ENCODE measurements around the gene CASKIN1. TPM values are rescaled to one million over a fixed set of nuclear protein-coding genes. Genes with fewer than 3 reads are reported as not detected.

CASKIN1 gene
- polyA plus RNA-seq, 1 donor (not counting 4 experiments of a cell fraction or from before 2014, with no cell fraction given) = 0.04 TPM

- FAIRE-seq (no peak), DNase-seq (ENCODE audit: low read depth, low spot score) (no peak)
- dilution Hi-C loops (cut with MboI; ENCODE audit: extremely low pct_ligation_motif_present, low sequenced_read_pairs) = no loop called here
- H3K9ac ChIP-seq (ENCODE audit: control insufficient read depth, extremely low read depth, insufficient read depth, low read length) = peak overlapping the region; percentile 20
- H3K36me3 ChIP-seq (ENCODE audit: control insufficient read depth in 2 of 2, extremely low read depth in 1 of 2, insufficient read depth in 2 of 2, low read length in 2 of 2) = peaks cover 6 to 7% of the 10 kb centered on the region in 2 experiments
- peaks cover 38% of the 10 kb centered on the region for H4K20me1 ChIP-seq (ENCODE audit: control insufficient read depth, extremely low read depth, insufficient read depth, low read length)
- H2AFZ ChIP-seq (ENCODE audit: control insufficient read depth, low read length) = no peak overlapping the region
- peak overlapping the region; percentile 32 for H3K4me2 ChIP-seq (ENCODE audit: control insufficient read depth, extremely low read depth, insufficient read depth, low read depth, low read length)
- H3K27ac ChIP-seq (ENCODE audit: control insufficient read depth, insufficient read depth, low read length) = peak overlapping the region; percentile 19
- peaks cover 6% of the 10 kb centered on the region for H3K9me1 ChIP-seq (ENCODE audit: control insufficient read depth, extremely low read depth, insufficient read depth, low read length)
- TF ChIP-seq EZH2 (IDR thresholded peaks at IDR 0.05; ENCODE audit: low read length) (no peak), CTCF (optimal IDR thresholded peaks at IDR 0.05 in 1 of 3, IDR thresholded peaks at IDR 0.05 in 1 of 3, conservative IDR thresholded peaks at IDR 0.05 in 1 of 3; ENCODE audit: extremely low read depth in 1 of 3, insufficient read depth in 2 of 3, low read length in 3 of 3) (no peak)
- peaks cover 65% of the 10 kb centered on the region for H3K4me1 ChIP-seq (ENCODE audit: control insufficient read depth, extremely low read depth, insufficient read depth, low read length)
- no peaks in the 10 kb centered on the region for H3K9me3 ChIP-seq (ENCODE audit: control insufficient read depth, low read depth, low read length)
- no peak overlapping the region for H3K4me3 ChIP-seq (ENCODE audit: control insufficient read depth in 2 of 3, extremely low read depth in 1 of 3, insufficient read depth in 2 of 3, low read depth in 1 of 3, low read length in 3 of 3)
- H3K79me2 ChIP-seq (ENCODE audit: control insufficient read depth, insufficient read depth, low read length) = peaks cover 69% of the 10 kb centered on the region
- no peaks in the 10 kb centered on the region for H3K27me3 ChIP-seq (ENCODE audit: control insufficient read depth, extremely low read depth, insufficient read depth, low read length)
These were observed 37.1 kb downstream of the CASKIN1 start for GRCh38 chr16:2159175-2159838.

- Histone ChIP-seq H4K20me1 (ENCODE audit: control insufficient read depth, extremely low read depth, insufficient read depth, low read length) (peaks cover 36% of the 10 kb centered on the region), H3K4me1 (ENCODE audit: control insufficient read depth, extremely low read depth, insufficient read depth, low read length) (peaks cover 58% of the 10 kb centered on the region)
These were observed 38.2 kb downstream of the CASKIN1 start for GRCh38 chr16:2158262-2158638.

More at GRCh38 chr16:2158262-2158638, 38.2 kb downstream of the CASKIN1 start:
- no peak for FAIRE-seq
- H2AFZ ChIP-seq (ENCODE audit: control insufficient read depth, low read length) = no peak overlapping the region
- H3K4me3 ChIP-seq (ENCODE audit: control insufficient read depth in 2 of 3, extremely low read depth in 1 of 3, insufficient read depth in 2 of 3, low read depth in 1 of 3, low read length in 3 of 3) = no peak overlapping the region
- H3K27ac ChIP-seq (ENCODE audit: control insufficient read depth, insufficient read depth, low read length) = no peak overlapping the region
- no peak overlapping the region for H3K4me2 ChIP-seq (ENCODE audit: control insufficient read depth, extremely low read depth, insufficient read depth, low read depth, low read length)
- DNase-seq (ENCODE audit: low read depth, low spot score) = no peak
- H3K27me3 ChIP-seq (ENCODE audit: control insufficient read depth, extremely low read depth, insufficient read depth, low read length) = no peaks in the 10 kb centered on the region
- peaks cover 13 to 17% of the 10 kb centered on the region in 2 experiments for H3K36me3 ChIP-seq (ENCODE audit: control insufficient read depth in 2 of 2, extremely low read depth in 1 of 2, insufficient read depth in 2 of 2, low read length in 2 of 2)
- peaks cover 6% of the 10 kb centered on the region for H3K9me1 ChIP-seq (ENCODE audit: control insufficient read depth, extremely low read depth, insufficient read depth, low read length)
- dilution Hi-C loops (cut with MboI; ENCODE audit: extremely low pct_ligation_motif_present, low sequenced_read_pairs) = no loop called here
- H3K9ac ChIP-seq (ENCODE audit: control insufficient read depth, extremely low read depth, insufficient read depth, low read length) = no peak overlapping the region
- H3K79me2 ChIP-seq (ENCODE audit: control insufficient read depth, insufficient read depth, low read length) = peaks cover 71% of the 10 kb centered on the region
- H3K9me3 ChIP-seq (ENCODE audit: control insufficient read depth, low read depth, low read length) = no peaks in the 10 kb centered on the region
- no peak for TF ChIP-seq CTCF (optimal IDR thresholded peaks at IDR 0.05 in 1 of 3, IDR thresholded peaks at IDR 0.05 in 1 of 3, conservative IDR thresholded peaks at IDR 0.05 in 1 of 3; ENCODE audit: extremely low read depth in 1 of 3, insufficient read depth in 2 of 3, low read length in 3 of 3)
- no peak for TF ChIP-seq EZH2 (IDR thresholded peaks at IDR 0.05; ENCODE audit: low read length)

Data from keratinocyte (primary cell).